BLaER1 treated with 17β-estradiol and CSF1 and Interleukin-3, amounts not matched to agents 10 nM and 100 nM (cell line): ENCODE measurements around the gene TTC39B.
A peak's percentile ranks its signal among the peaks of the same experiment; 100 is the strongest.

ENCODE experiments used
- H3K27ac ChIP-seq, 11 experiments: shearing (Covaris generic); formaldehyde crosslinking; 2 replicates each; pipeline ENCODE4 v1.8.1; 2022
- H3K27me3 ChIP-seq, 11 experiments: shearing (Covaris generic); formaldehyde crosslinking; 2 replicates each; pipeline ENCODE4 v1.8.1; 2022
- H3K36me3 ChIP-seq, 11 experiments: shearing (Covaris generic); formaldehyde crosslinking; 2 replicates each; pipeline ENCODE4 v1.8.1; 2022
- H3K4me1 ChIP-seq, 10 experiments: shearing (Covaris generic); formaldehyde crosslinking; 2 replicates each; pipeline ENCODE4 v1.8.1; 2022
- H3K4me2 ChIP-seq, 11 experiments: shearing (Covaris generic); formaldehyde crosslinking; 2 replicates each; pipeline ENCODE4 v1.8.1; 2022
- H3K4me3 ChIP-seq, 10 experiments: shearing (Covaris generic); formaldehyde crosslinking; 2 replicates each; pipeline ENCODE4 v1.8.1; 2022
- H3K9ac ChIP-seq, 11 experiments: shearing (Covaris generic); formaldehyde crosslinking; 2 replicates each; pipeline ENCODE4 v1.8.1; 2022
- H3K9me3 ChIP-seq, 11 experiments: shearing (Covaris generic); formaldehyde crosslinking; replicated peaks in 1 of 11; 2 replicates each; pipeline ENCODE4 v1.8.1; 2022
- H4K20me1 ChIP-seq, 11 experiments: shearing (Covaris generic); formaldehyde crosslinking; 2 replicates each; pipeline ENCODE4 v1.8.1; 2022
- Cebpa-rat ChIP-seq, 11 experiments: shearing (Covaris generic); IDR thresholded peaks; 2 replicates each; pipeline ENCODE4 v1.8.1; 2022

Gene TTC39B

GRCh38 chr9:15306757-15307522 lies at the start of gene TTC39B:
TTC39B (minus strand) TSS chr9:15307216; CDS start chr9:15307125, 91 bp downstream.
- Histone ChIP-seq H3K4me3 (peak within 1 kb of the TSS; percentile 73 to 90 (median 76)), H3K27me3 (peaks cover 0 to 15% (median 12%) of the 10 kb centered on the region in 11 experiments; a peak in 13 of 22 replicates), H3K27ac (peak within 1 kb of the TSS in 9 of 11 experiments; percentile 16 to 69 (median 57); a peak in 17 of 22 replicates), H3K9ac (peak within 1 kb of the TSS; percentile 69 to 82 (median 78)), H3K36me3 (no peaks in the 10 kb centered on the region), H3K4me2 (peak within 1 kb of the TSS; percentile 82 to 99 (median 98)), H4K20me1 (no peaks in the 10 kb centered on the region), H3K4me1 (peaks cover 7 to 19% (median 14%) of the 10 kb centered on the region in 10 experiments; a peak in 19 of 20 replicates), H3K9me3 (no peaks in the 10 kb centered on the region)
- no peak for TF ChIP-seq Cebpa-rat (IDR thresholded peaks at IDR 0.05)

GRCh38 chr9:15355669-15356068 lies 48.7 kb upstream of the TTC39B start:
- no peak overlapping the region for H3K27ac ChIP-seq
- H3K9me3 ChIP-seq: no peaks in the 10 kb centered on the region
- no peak for TF ChIP-seq Cebpa-rat (IDR thresholded peaks at IDR 0.05)
- H3K36me3 ChIP-seq: no peaks in the 10 kb centered on the region
- H4K20me1 ChIP-seq: no peaks in the 10 kb centered on the region
- no peak overlapping the region for H3K4me3 ChIP-seq
- H3K4me1 ChIP-seq: peaks cover 0 to 6% (median 0%) of the 10 kb centered on the region in 10 experiments; a peak in 6 of 20 replicates
- H3K4me2 ChIP-seq: no peak overlapping the region
- no peak overlapping the region for H3K9ac ChIP-seq
- no peaks in the 10 kb centered on the region for H3K27me3 ChIP-seq

- H3K27ac ChIP-seq: no peak overlapping the region
- H3K4me2 ChIP-seq: peak overlapping the region in 2 of 11 experiments; percentile 11 to 22; a peak in 1 of 22 replicates
- H3K36me3 ChIP-seq: no peaks in the 10 kb centered on the region
- H3K9ac ChIP-seq: no peak overlapping the region
- peaks cover 0 to 6% (median 0%) of the 10 kb centered on the region in 10 experiments; a peak in 6 of 20 replicates for H3K4me1 ChIP-seq
- H4K20me1 ChIP-seq: no peaks in the 10 kb centered on the region
- no peak overlapping the region for H3K4me3 ChIP-seq
- no peak for TF ChIP-seq Cebpa-rat (IDR thresholded peaks at IDR 0.05)
- H3K27me3 ChIP-seq: no peaks in the 10 kb centered on the region
- H3K9me3 ChIP-seq: no peaks in the 10 kb centered on the region
These were observed 47.7 kb upstream of the TTC39B start for GRCh38 chr9:15354713-15355112.

GRCh38 chr9:15353892-15354291 lies 46.9 kb upstream of the TTC39B start:
- no peak overlapping the region for H3K4me3 ChIP-seq
- H4K20me1 ChIP-seq: no peaks in the 10 kb centered on the region
- H3K4me2 ChIP-seq: no peak overlapping the region
- TF ChIP-seq Cebpa-rat (IDR thresholded peaks at IDR 0.05): no peak
- no peaks in the 10 kb centered on the region for H3K9me3 ChIP-seq
- H3K4me1 ChIP-seq: peaks cover 0 to 6% (median 0%) of the 10 kb centered on the region in 10 experiments; a peak in 6 of 20 replicates
- H3K9ac ChIP-seq: no peak overlapping the region
- H3K27me3 ChIP-seq: no peaks in the 10 kb centered on the region
- H3K27ac ChIP-seq: no peak overlapping the region
- no peaks in the 10 kb centered on the region for H3K36me3 ChIP-seq

GRCh38 chr9:15352306-15352705 lies 45.3 kb upstream of the TTC39B start:
- H3K36me3 ChIP-seq: no peaks in the 10 kb centered on the region
- H3K27me3 ChIP-seq: no peaks in the 10 kb centered on the region
- H3K9ac ChIP-seq: no peak overlapping the region
- no peak overlapping the region for H3K27ac ChIP-seq
- H3K4me1 ChIP-seq: peaks cover 0 to 6% (median 0%) of the 10 kb centered on the region in 10 experiments; a peak in 6 of 20 replicates
- no peaks in the 10 kb centered on the region for H3K9me3 ChIP-seq
- H3K4me2 ChIP-seq: no peak overlapping the region
- no peak for TF ChIP-seq Cebpa-rat (IDR thresholded peaks at IDR 0.05)
- H3K4me3 ChIP-seq: no peak overlapping the region
- no peaks in the 10 kb centered on the region for H4K20me1 ChIP-seq

GRCh38 chr9:15349892-15350761 lies 43.1 kb upstream of the TTC39B start:
- TF ChIP-seq Cebpa-rat (IDR thresholded peaks at IDR 0.05): no peak
- Histone ChIP-seq H3K27ac (no peak overlapping the region), H3K27me3 (no peaks in the 10 kb centered on the region), H3K9me3 (no peaks in the 10 kb centered on the region), H3K9ac (no peak overlapping the region), H4K20me1 (no peaks in the 10 kb centered on the region), H3K4me3 (no peak overlapping the region), H3K4me2 (no peak overlapping the region), H3K36me3 (no peaks in the 10 kb centered on the region), H3K4me1 (peaks cover 0 to 6% (median 0%) of the 10 kb centered on the region in 10 experiments; a peak in 2 of 20 replicates)

GRCh38 chr9:15346837-15347236 lies 39.8 kb upstream of the TTC39B start:
- H3K36me3 ChIP-seq: no peaks in the 10 kb centered on the region
- no peak overlapping the region for H3K9ac ChIP-seq
- H3K4me3 ChIP-seq: no peak overlapping the region
- H3K27me3 ChIP-seq: no peaks in the 10 kb centered on the region
- H4K20me1 ChIP-seq: no peaks in the 10 kb centered on the region
- H3K9me3 ChIP-seq: peaks cover 0 to 9% (median 0%) of the 10 kb centered on the region in 11 experiments; a peak in 6 of 22 replicates
- H3K27ac ChIP-seq: no peak overlapping the region
- TF ChIP-seq Cebpa-rat (IDR thresholded peaks at IDR 0.05): no peak
- no peak overlapping the region for H3K4me2 ChIP-seq
- H3K4me1 ChIP-seq: no peaks in the 10 kb centered on the region

- no peak overlapping the region for H3K4me3 ChIP-seq
- no peaks in the 10 kb centered on the region for H3K4me1 ChIP-seq
- H3K27me3 ChIP-seq: no peaks in the 10 kb centered on the region
- H3K36me3 ChIP-seq: no peaks in the 10 kb centered on the region
- H3K27ac ChIP-seq: no peak overlapping the region
- H3K9me3 ChIP-seq: peaks cover 0 to 18% (median 5%) of the 10 kb centered on the region in 11 experiments; a peak in 6 of 22 replicates
- no peak overlapping the region for H3K9ac ChIP-seq
- no peaks in the 10 kb centered on the region for H4K20me1 ChIP-seq
- no peak overlapping the region for H3K4me2 ChIP-seq
- no peak for TF ChIP-seq Cebpa-rat (IDR thresholded peaks at IDR 0.05)
These were observed 37.2 kb upstream of the TTC39B start for GRCh38 chr9:15344191-15344590.

GRCh38 chr9:15333376-15333881 lies 26.4 kb upstream of the TTC39B start:
- no peaks in the 10 kb centered on the region for H3K9me3 ChIP-seq
- H4K20me1 ChIP-seq: no peaks in the 10 kb centered on the region
- peaks cover 0 to 23% (median 0%) of the 10 kb centered on the region in 10 experiments; a peak in 6 of 20 replicates for H3K4me1 ChIP-seq
- no peaks in the 10 kb centered on the region for H3K36me3 ChIP-seq
- H3K9ac ChIP-seq: no peak overlapping the region
- no peak for TF ChIP-seq Cebpa-rat (IDR thresholded peaks at IDR 0.05)
- no peaks in the 10 kb centered on the region for H3K27me3 ChIP-seq
- peak overlapping the region in 3 of 11 experiments; percentile 30 to 54 (median 36); a peak in 5 of 22 replicates for H3K4me2 ChIP-seq
- H3K27ac ChIP-seq: no peak overlapping the region
- H3K4me3 ChIP-seq: no peak overlapping the region
